ENCODE measurements around the gene SLC25A15. TPM values are rescaled to one million over a fixed set of nuclear protein-coding genes. Genes with fewer than 3 reads are reported as not detected.

Gene SLC25A15
- total RNA-seq, 2 donors from 2014 or later, result 23.2 to 36.9 TPM

DNA sequence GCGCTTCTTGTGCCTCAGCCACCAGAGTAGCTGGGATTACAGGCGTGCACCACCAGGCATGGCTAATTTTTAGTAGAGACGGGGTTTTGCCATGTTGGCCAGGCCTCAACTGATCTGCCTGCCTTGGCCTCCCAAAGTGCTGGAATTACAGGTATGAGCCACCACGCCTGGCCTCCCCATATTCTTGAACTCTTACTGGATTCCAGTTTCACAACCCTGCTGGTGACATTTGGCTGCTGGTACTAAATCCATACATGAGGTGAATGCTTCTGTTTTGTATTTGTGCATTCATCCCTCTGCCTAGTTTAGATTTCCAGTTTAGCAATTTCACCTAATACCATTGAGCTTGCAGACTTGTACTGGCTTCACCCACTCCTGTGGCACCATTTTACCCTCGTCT lies 13.9 kb downstream of the SLC25A15 start:
- Histone ChIP-seq H3K27me3 (ENCODE audit: control insufficient read depth, insufficient read depth, low read length, poor library complexity, severe bottlenecking) (no peaks in the 10 kb centered on the region), H3K36me3 (ENCODE audit: control insufficient read depth, insufficient read depth, low read length) (peaks cover 30% of the 10 kb centered on the region), H3K4me3 (ENCODE audit: low read length) (no peak overlapping the region), H3K9ac (ENCODE audit: extremely low read depth, low read length, poor library complexity, severe bottlenecking) (no peak overlapping the region), H3K27ac (ENCODE audit: low read depth, low read length) (no peak overlapping the region), H3K9me3 (ENCODE audit: control insufficient read depth, low read length) (no peaks in the 10 kb centered on the region), H3K4me1 (ENCODE audit: control insufficient read depth, insufficient read depth, low read length) (peaks cover 15% of the 10 kb centered on the region)
- Mint-ChIP-seq H3K4me3 (no peak overlapping the region), H3K9me3 (no peaks in the 10 kb centered on the region), H3K36me3 (ENCODE audit: low read depth) (peaks cover 68% of the 10 kb centered on the region), H3K27me3 (ENCODE audit: insufficient read depth) (no peaks in the 10 kb centered on the region), H3K4me1 (peaks cover 28% of the 10 kb centered on the region), H3K27ac (no peak overlapping the region)
- TF ChIP-seq, protein P1, sequence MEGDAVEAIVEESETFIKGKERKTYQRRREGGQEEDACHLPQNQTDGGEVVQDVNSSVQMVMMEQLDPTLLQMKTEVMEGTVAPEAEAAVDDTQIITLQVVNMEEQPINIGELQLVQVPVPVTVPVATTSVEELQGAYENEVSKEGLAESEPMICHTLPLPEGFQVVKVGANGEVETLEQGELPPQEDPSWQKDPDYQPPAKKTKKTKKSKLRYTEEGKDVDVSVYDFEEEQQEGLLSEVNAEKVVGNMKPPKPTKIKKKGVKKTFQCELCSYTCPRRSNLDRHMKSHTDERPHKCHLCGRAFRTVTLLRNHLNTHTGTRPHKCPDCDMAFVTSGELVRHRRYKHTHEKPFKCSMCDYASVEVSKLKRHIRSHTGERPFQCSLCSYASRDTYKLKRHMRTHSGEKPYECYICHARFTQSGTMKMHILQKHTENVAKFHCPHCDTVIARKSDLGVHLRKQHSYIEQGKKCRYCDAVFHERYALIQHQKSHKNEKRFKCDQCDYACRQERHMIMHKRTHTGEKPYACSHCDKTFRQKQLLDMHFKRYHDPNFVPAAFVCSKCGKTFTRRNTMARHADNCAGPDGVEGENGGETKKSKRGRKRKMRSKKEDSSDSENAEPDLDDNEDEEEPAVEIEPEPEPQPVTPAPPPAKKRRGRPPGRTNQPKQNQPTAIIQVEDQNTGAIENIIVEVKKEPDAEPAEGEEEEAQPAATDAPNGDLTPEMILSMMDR (conservative IDR thresholded peaks at IDR 0.05), result no peak
- DNase-seq, result no peak
- 88 to 93% methylated on average over 4 to 5 of the region's 5 CpGs for WGBS, 2 experiments (ENCODE audit: insufficient coverage in 1 of 2, insufficient read length in 1 of 2)

DNA sequence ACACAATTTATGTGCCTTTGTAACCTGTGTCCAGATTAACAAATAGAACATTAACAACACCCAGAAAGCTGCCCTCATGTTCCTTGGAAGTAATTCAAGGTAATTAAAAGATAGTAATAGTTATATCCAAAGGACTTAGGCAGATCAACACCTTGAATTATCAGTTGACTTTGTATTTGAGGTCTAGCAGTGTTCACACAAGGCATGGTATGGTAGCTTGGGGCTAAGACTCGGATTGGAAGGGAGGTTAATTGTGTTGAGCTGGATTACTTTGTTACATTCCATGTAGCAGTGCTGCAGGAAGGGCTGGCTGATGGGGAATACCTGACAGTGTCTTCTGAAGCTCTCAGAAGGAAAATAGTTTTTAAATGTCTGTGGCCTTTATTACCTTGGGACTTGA lies 16.8 kb downstream of the SLC25A15 start:
- TF ChIP-seq, protein P1 (conservative IDR thresholded peaks at IDR 0.05), result no peak
- no peak overlapping the region for H3K27ac ChIP-seq (ENCODE audit: low read depth, low read length)
- Mint-ChIP-seq H3K4me3 (no peak overlapping the region), H3K4me1 (peaks cover 28% of the 10 kb centered on the region), H3K36me3 (ENCODE audit: low read depth) (peaks cover 73% of the 10 kb centered on the region), H3K9me3 (no peaks in the 10 kb centered on the region), H3K27ac (no peak overlapping the region), H3K27me3 (ENCODE audit: insufficient read depth) (no peaks in the 10 kb centered on the region)
- H3K36me3 ChIP-seq (ENCODE audit: control insufficient read depth, insufficient read depth, low read length), result peaks cover 36% of the 10 kb centered on the region
- H3K9ac ChIP-seq (ENCODE audit: extremely low read depth, low read length, poor library complexity, severe bottlenecking), result no peak overlapping the region
- peak overlapping the region; percentile 15 for H3K4me3 ChIP-seq (ENCODE audit: low read length)
- no peaks in the 10 kb centered on the region for H3K9me3 ChIP-seq (ENCODE audit: control insufficient read depth, low read length)
- no peak for DNase-seq
- 80 to 84% methylated on average over 1 of the region's 1 CpG for WGBS, 2 experiments (ENCODE audit: insufficient coverage in 1 of 2, insufficient read length in 1 of 2)
- no peaks in the 10 kb centered on the region for H3K27me3 ChIP-seq (ENCODE audit: control insufficient read depth, insufficient read depth, low read length, poor library complexity, severe bottlenecking)
- H3K4me1 ChIP-seq (ENCODE audit: control insufficient read depth, insufficient read depth, low read length), result peaks cover 15% of the 10 kb centered on the region

DNA sequence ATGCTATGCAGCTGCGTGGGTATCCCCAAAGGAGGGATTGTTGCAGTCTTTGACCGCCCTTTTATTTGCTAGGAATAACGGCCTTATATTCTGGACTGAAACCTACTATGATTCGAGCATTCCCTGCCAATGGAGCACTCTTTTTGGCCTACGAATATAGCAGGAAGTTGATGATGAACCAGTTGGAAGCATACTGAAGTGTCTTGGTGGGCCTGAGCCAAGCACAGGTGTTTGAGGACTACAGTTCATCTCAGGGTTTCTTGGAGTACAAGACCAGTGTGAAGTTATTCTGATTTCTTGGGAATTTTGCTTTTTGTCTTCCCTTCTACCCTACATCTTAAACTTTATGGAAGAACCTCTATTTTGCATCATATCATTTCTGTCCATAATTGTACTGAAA lies 20.1 kb downstream of the SLC25A15 start:
- no peak overlapping the region for H3K9ac ChIP-seq (ENCODE audit: extremely low read depth, low read length, poor library complexity, severe bottlenecking)
- no peaks in the 10 kb centered on the region for H3K27me3 Mint-ChIP-seq (ENCODE audit: insufficient read depth)
- H3K9me3 ChIP-seq (ENCODE audit: control insufficient read depth, low read length), result peaks cover 3% of the 10 kb centered on the region
- peaks cover 15% of the 10 kb centered on the region for H3K4me1 ChIP-seq (ENCODE audit: control insufficient read depth, insufficient read depth, low read length)
- peaks cover 19% of the 10 kb centered on the region for H3K4me1 Mint-ChIP-seq
- no peak for DNase-seq
- H3K9me3 Mint-ChIP-seq, result peaks cover 1% of the 10 kb centered on the region
- H3K27me3 ChIP-seq (ENCODE audit: control insufficient read depth, insufficient read depth, low read length, poor library complexity, severe bottlenecking), result no peaks in the 10 kb centered on the region
- WGBS, 2 experiments (ENCODE audit: insufficient coverage in 1 of 2, insufficient read length in 1 of 2), result 96% methylated on average over 5 of the region's 5 CpGs
- no peak overlapping the region for H3K27ac ChIP-seq (ENCODE audit: low read depth, low read length)
- H3K36me3 ChIP-seq (ENCODE audit: control insufficient read depth, insufficient read depth, low read length), result peaks cover 35% of the 10 kb centered on the region
- no peak overlapping the region for H3K4me3 Mint-ChIP-seq
- TF ChIP-seq, protein P1 (conservative IDR thresholded peaks at IDR 0.05), result no peak
- H3K27ac Mint-ChIP-seq, result no peak overlapping the region
- H3K4me3 ChIP-seq (ENCODE audit: low read length), result no peak overlapping the region
- peaks cover 63% of the 10 kb centered on the region for H3K36me3 Mint-ChIP-seq (ENCODE audit: low read depth)
